ENCODE data around the gene TRMT61A.

TRMT61A gene

DNA sequence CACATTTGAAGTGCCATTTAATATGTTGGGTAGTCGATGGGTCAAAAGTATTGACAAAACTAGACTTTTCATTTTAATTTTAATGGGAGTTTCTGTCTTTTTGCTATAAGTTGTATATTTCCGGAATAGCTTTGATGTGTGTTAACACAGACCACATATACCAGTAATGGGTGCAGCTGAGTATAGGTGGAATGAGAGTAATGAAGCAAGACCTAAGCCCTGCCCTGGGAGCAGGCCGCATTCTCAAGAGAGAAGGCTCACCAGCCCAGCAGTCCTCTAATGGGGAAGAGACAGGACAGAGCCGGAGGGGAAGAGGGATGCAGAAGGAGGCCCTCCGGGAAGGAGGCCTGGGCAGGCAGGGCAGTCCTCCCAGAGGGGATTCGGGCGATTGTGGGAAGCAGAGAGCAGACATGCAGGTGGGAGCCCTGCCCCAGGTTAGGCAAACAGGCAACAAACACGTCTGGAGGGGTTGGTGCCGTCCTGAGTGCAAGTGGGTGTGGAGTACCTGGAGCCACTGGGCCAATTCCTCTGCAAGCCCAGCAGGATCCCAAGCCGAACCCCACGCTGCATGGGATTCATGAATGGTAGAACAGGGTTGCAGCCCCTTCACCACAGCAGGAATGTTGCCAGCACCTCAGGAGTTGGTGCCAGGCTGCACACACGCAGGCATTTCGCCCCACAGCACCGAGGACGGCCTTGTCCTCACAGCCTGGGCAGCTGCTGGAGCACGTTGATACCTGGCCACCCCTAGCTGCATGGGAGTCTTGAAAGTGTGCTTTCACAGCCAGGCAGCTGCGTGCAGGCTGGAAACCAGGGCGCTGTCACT is 14.2 kb upstream of the TRMT61A start:
- H3K4me1 ChIP-seq (ENCODE audit: insufficient read depth, low read length): peaks cover 8% of the 10 kb centered on the region
- H3K9me3 ChIP-seq (ENCODE audit: control insufficient read depth, insufficient read depth, low read length): no peaks in the 10 kb centered on the region
- no peak overlapping the region for H3K9ac ChIP-seq (ENCODE audit: low read depth, low read length)
- no peaks in the 10 kb centered on the region; the same call in 1 of the 2 replicates for H3K36me3 ChIP-seq (ENCODE audit: insufficient read depth, low read length)

DNA sequence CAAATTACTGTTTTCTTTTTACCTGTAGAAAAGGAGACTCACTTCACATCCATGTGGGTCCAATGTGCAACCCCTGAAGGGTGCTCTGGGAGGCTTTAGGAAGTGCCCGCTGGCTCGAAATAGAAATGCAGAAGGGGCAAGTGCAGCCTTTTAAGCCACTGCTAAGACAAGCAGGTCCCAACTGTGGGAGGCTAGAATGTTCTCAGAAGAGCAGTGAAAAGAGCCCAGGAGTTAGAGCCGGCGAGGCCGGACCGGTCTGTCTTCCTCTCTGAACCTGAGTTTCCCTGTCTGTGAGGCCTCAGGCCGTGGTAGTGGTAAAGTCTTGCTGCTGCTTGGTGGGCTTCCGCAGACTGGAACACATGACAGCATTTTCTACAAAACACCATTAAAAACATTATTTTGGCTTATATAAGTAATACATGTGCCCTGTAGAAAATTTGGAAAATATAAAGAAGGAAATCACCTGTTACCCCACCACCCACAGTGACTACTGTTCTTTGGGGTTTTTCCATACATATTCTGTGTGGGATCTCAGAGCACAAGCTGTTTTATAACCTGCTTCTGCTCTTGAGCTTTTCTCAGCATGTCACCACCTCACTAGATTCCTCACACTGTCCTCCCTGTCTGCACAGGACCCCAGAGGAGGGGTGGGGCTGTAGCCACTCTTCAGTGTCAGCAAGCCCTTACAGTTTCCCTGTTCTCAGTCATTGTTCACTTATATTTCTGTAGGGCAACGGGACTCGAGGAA is 12.4 kb upstream of the TRMT61A start:
- H3K36me3 ChIP-seq (ENCODE audit: insufficient read depth, low read length): no peaks in the 10 kb centered on the region

DNA sequence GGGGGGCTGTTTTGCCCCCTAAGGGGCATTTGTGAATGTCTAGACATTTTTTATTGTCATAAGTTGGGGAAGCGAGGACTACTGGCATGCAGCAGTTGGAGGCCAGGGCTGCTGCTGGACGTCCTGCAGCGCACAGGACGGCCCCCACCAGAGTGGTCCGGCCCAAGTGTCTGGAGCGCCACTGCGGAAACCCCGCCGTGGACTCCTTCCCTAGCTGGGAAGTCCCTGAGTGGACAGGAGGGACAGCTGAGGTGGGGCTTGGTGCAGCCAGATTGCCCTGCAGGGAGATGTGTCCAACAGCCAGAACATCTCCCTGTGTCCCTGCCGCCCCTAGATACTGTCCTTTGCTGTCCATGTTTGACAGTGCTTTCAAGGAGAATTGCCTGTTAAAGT is 11.8 kb upstream of the TRMT61A start:
- H3K9me3 ChIP-seq (ENCODE audit: control insufficient read depth, insufficient read depth, low read length): no peaks in the 10 kb centered on the region
- no peak overlapping the region for H3K9ac ChIP-seq (ENCODE audit: low read depth, low read length)
- no peaks in the 10 kb centered on the region for H3K36me3 ChIP-seq (ENCODE audit: insufficient read depth, low read length)
- peaks cover 8% of the 10 kb centered on the region for H3K4me1 ChIP-seq (ENCODE audit: insufficient read depth, low read length)

More for the DNA sequence above, 12.4 kb upstream of the TRMT61A start:
- no peaks in the 10 kb centered on the region for H3K9me3 ChIP-seq (ENCODE audit: control insufficient read depth, insufficient read depth, low read length)
- no peak overlapping the region for H3K9ac ChIP-seq (ENCODE audit: low read depth, low read length)
- H3K4me1 ChIP-seq (ENCODE audit: insufficient read depth, low read length): peaks cover 8% of the 10 kb centered on the region

DNA sequence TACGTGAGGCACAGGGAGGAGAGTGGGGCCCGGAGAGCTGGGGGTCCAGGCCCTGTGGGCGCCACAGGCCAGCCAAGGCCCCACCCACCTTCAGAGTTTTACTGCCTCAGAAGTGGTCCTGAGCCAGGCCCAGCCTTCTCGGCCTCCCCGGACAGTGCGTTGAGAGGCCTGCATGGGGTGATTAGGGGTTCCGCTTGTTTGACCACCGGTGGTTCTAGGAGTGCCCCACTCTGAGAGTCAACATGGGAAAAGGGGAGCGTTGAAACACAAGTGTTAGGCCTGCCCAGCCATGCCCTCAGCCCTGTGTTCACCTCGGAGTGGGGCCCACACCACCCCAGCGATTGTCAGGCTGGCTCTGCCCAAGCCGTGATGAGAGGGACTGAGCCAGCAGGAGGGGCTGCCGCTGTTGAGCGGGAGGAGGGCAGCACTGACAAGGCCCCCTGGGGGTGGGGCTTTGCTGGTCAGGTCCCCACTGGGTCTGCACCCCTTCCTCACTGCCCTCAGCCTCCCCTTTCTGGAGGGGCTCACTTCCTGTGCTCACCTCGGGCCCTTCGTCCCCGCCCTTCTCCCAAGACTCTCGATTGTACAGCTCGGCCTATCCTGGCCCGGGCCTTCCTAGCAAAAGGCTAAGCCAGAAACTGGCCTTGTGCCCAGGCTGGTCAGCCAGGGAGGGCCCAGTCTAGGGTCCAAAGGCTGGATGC is 11.1 kb upstream of the TRMT61A start:
- H3K36me3 ChIP-seq (ENCODE audit: insufficient read depth, low read length): no peaks in the 10 kb centered on the region
- H3K9me3 ChIP-seq (ENCODE audit: control insufficient read depth, insufficient read depth, low read length): no peaks in the 10 kb centered on the region
- H3K9ac ChIP-seq (ENCODE audit: low read depth, low read length): no peak overlapping the region
- H3K4me1 ChIP-seq (ENCODE audit: insufficient read depth, low read length): peaks cover 8% of the 10 kb centered on the region

DNA sequence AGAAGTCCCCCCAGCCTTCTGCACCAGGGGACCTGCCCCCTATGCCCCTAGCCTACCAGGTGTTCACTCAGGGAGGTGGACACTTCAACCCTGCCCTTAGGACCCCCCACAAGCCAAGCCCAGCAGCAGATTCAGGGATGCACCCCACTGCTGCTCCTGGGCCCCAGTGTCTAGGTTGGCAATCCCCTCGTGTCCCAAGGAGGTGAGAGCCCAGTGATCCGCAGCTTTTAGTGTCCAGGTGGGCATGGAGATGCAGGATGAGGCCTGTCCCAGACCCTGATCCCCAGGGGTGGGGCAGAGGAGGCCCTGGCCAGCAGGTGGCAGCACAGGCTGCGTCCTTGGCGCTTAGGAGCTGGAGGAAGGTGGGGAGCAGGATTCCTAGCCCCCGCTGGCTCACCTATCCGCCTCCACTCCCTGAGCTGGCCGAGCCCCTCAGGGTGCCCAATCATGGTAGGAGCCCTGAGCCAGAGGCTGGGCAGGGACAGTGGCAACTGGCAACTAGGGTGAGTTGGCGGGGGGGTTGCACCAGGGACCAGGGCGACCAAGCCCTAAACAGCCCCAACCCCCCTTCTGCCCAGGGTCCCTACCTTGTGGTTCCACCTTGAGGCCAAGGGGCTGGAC is 10.5 kb upstream of the TRMT61A start:
- no peaks in the 10 kb centered on the region for H3K9me3 ChIP-seq (ENCODE audit: control insufficient read depth, insufficient read depth, low read length)
- peaks cover 8% of the 10 kb centered on the region for H3K4me1 ChIP-seq (ENCODE audit: insufficient read depth, low read length)
- no peak overlapping the region for H3K9ac ChIP-seq (ENCODE audit: low read depth, low read length)
- H3K36me3 ChIP-seq (ENCODE audit: insufficient read depth, low read length): no peaks in the 10 kb centered on the region

DNA sequence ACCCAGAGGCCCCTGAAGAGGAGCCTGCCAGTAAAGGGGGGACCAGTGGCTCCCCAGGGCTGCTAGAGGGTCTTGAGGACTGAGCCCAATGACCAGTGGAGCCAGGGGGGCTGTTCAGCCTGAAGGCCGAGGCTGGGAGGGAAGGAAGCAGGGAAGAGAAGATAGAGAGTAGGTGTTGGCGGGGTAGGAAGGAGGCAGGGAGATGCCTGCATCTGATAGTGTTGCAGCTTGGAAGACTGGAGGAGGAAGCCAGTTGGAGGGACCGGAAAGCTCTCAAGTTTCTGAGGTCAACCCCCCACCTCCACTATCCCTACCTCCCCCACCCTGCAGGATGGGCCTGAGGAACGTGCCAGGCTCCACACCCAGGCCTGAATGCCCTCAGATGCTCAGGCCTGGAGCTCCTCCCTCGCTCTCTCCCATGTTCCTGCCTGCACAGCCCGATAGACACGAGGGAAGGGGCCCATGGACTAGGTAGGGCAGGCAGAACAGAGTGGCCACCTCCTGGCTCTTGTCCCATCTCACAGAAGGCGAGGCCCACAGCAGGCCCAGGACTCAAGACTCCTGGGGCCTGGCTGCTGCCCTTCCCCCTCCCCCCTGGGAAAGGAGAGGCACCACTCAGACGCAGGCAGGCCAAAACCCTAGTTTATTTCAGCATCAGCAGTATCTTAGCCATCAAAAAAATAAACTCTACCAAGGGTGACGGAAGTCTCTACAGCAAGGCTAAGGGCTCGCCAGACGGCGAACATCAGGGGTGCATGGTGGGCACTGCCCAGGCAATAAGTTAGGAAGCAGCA is 9.8 kb upstream of the TRMT61A start:
- H3K4me1 ChIP-seq (ENCODE audit: insufficient read depth, low read length): peaks cover 8% of the 10 kb centered on the region
- H3K9ac ChIP-seq (ENCODE audit: low read depth, low read length): no peak overlapping the region
- H3K9me3 ChIP-seq (ENCODE audit: control insufficient read depth, insufficient read depth, low read length): no peaks in the 10 kb centered on the region
- H3K36me3 ChIP-seq (ENCODE audit: insufficient read depth, low read length): no peaks in the 10 kb centered on the region

- Histone ChIP-seq H3K36me3 (ENCODE audit: insufficient read depth, low read length) (no peaks in the 10 kb centered on the region), H3K9me3 (ENCODE audit: control insufficient read depth, insufficient read depth, low read length) (no peaks in the 10 kb centered on the region), H3K9ac (ENCODE audit: low read depth, low read length) (no peak overlapping the region), H3K4me1 (ENCODE audit: insufficient read depth, low read length) (peaks cover 8% of the 10 kb centered on the region)
Observed at GRCh38 chr14:103519837-103520212, 9.2 kb upstream of the TRMT61A start.

GRCh38 chr14:103520269-103520656 is 8.7 kb upstream of the TRMT61A start:
- no peak overlapping the region for H3K9ac ChIP-seq (ENCODE audit: low read depth, low read length)
- no peaks in the 10 kb centered on the region for H3K9me3 ChIP-seq (ENCODE audit: control insufficient read depth, insufficient read depth, low read length)

GRCh38 chr14:103520657-103521437 is 8.1 kb upstream of the TRMT61A start:
- Histone ChIP-seq H3K9me3 (ENCODE audit: control insufficient read depth, insufficient read depth, low read length) (no peaks in the 10 kb centered on the region), H3K9ac (ENCODE audit: low read depth, low read length) (peak overlapping the region; percentile 76; the same call in 1 of the 2 replicates), H3K36me3 (ENCODE audit: insufficient read depth, low read length) (no peaks in the 10 kb centered on the region), H3K4me1 (ENCODE audit: insufficient read depth, low read length) (peaks cover 8% of the 10 kb centered on the region)

More at GRCh38 chr14:103520269-103520656, 8.7 kb upstream of the TRMT61A start:
- no peaks in the 10 kb centered on the region for H3K36me3 ChIP-seq (ENCODE audit: insufficient read depth, low read length)
- H3K4me1 ChIP-seq (ENCODE audit: insufficient read depth, low read length): peaks cover 8% of the 10 kb centered on the region

GRCh38 chr14:103521438-103521950 is 7.5 kb upstream of the TRMT61A start:
- Histone ChIP-seq H3K9me3 (ENCODE audit: control insufficient read depth, insufficient read depth, low read length) (no peaks in the 10 kb centered on the region), H3K9ac (ENCODE audit: low read depth, low read length) (peak overlapping the region; percentile 76), H3K36me3 (ENCODE audit: insufficient read depth, low read length) (no peaks in the 10 kb centered on the region), H3K4me1 (ENCODE audit: insufficient read depth, low read length) (peaks cover 8% of the 10 kb centered on the region)

DNA sequence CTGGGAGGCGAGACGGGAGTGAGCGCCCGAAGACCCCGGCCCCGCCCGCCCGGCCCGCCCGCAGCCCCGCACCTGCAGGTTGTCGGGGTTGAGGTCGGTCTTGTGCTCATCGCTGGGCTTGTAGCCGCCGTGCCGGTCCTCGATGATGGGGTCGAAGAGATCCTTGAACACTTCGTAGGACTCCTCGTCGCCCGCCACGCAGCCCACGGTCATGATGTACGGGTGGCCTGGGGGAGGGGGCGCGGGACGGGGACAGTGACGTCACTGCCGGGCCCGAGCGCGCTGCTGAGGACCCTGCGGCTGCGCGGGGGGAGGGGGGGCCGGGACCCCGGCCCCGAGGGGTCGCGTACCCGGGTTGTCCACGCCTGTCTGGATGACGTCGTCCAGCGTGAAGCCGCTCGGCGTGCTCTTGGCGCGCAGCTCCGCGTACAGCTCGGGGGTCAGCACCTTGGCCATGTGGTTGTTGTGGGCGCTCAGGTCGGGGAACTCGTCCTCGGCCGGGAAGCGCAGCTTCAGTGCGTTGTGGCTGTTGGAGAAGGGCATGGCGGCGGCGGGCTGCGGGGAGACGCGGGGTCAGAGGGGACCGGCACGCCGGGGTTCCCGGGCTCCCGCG is 6.9 kb upstream of the TRMT61A start:
- peak overlapping the region; percentile 76 for H3K9ac ChIP-seq (ENCODE audit: low read depth, low read length)
- no peaks in the 10 kb centered on the region for H3K9me3 ChIP-seq (ENCODE audit: control insufficient read depth, insufficient read depth, low read length)
- H3K36me3 ChIP-seq (ENCODE audit: insufficient read depth, low read length): no peaks in the 10 kb centered on the region
- H3K4me1 ChIP-seq (ENCODE audit: insufficient read depth, low read length): peaks cover 5% of the 10 kb centered on the region; the same call in 1 of the 2 replicates

DNA sequence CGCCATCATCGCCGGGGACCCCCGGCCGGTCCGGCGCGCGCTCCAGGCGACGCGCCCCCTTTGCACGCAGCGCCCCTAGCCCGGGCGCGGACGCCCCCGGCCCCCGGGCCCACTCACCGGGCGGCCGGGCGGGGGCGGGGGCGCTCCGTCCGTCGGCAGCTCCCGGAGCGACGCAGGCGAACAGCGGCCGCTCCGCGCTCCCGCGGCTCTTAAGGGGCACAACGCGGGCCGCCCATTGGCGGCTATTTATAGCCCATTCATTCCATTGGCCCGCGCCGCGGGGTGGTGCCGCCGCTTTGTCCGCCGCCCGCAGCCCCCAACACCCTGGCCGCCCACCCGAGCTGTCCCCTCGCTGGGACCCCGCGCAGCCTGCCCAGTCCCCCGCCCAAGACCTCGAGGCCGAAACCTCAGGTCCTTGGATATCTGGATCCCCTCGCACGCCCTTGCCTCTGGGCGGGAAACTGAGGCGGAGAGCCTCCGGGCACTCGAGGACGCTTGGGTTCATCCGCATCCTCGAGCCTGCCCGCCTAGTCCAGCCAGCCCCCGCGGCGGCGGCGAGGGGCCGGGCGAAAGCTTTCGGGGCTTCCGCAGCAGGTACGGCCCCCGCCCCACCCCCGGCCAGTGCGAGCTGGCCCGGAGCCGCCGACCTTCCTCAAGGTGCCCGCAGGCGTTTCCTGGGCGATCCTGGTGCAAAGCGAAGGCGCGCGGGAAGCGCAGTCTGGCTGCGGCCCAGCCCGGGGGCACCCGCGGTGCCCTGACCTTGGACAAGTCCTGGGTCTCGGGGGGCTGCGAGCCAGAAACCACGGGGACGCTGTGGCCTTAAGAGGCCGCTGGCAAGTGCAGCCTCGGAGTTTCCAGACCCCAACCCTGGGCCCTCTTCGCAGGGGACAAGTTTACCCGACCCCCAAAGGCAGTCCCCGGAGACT is 6.1 kb upstream of the TRMT61A start, which contains the start of gene CKB:
Gene CKB, minus strand, starts transcription at position 182 of the 926 bp plus-strand sequence. CDS start 337 bp downstream, outside the sequence.
- Histone ChIP-seq H3K9me3 (ENCODE audit: control insufficient read depth, insufficient read depth, low read length) (no peaks in the 10 kb centered on the region), H3K9ac (ENCODE audit: low read depth, low read length) (peak within 1 kb of the TSS; percentile 76), H3K4me1 (ENCODE audit: insufficient read depth, low read length) (peaks cover 5% of the 10 kb centered on the region; the same call in 1 of the 2 replicates), H3K36me3 (ENCODE audit: insufficient read depth, low read length) (no peaks in the 10 kb centered on the region)
